Hematopoietic multipotent progenitor cell (in vitro differentiated cells): ENCODE measurements around the gene HPCAL4. TPM values are rescaled to one million over a fixed set of nuclear protein-coding genes. Genes with fewer than 3 reads are reported as not detected.
A peak's percentile ranks its signal among the peaks of the same experiment; 100 is the strongest.

Experiments
- DNase-seq, 3 donors: peaks; one replicate each; pipeline ENCODE4 v3.0.0-alpha.2; 2011 to 2015; ENCODE audit warnings: low read depth in 2 of 3, low spot score in 2 of 3
- total RNA-seq: library from RNA; depleted of rRNA; stranded (reverse); fragments of >200 nt; gene quantifications from one replicate; pipeline ENCODE4 v1.2.3, GENCODE V29; 2012

HPCAL4 gene
- total RNA-seq, 1 donor: 0.27 TPM

DNA sequence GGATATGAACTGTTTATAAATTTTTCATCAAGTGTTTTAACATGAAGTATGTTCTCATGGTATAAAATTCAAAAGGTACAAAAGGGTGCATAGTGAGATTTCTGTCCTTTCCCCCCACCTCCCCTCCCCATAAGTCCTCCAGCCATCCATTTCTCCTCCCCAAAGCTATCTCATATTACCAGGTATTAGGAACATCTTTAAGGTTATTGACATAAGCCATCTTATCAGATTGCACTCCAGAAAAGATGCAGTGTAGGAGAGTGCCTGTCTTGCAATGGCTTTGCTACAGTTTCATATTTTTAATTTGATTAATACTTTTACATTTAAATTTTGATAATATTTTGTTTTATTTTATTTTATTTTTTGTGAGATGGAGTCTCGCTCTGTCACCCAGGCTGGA is 13.5 kb upstream of the HPCAL4 start:
- no peak for DNase-seq

DNA sequence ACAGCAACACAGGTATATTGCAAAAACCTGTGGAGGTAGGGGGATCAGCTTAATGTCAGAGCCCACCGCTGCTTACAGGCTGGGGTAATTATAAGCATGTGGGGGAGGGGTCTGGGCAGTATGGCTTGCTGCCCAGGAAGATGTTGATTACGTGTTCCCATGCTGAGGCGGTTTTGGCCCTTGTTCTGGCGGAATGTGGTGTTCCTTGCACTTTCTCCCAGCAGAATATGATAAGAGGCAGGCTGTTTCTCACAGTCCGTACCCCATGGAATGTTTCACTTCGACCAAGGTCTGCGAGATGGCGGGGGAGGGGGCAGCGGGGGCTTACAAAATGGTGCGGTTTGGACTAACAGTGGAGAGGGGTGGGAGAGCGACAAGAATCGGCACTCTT is 9.8 kb upstream of the HPCAL4 start:
- no peak for DNase-seq

DNA sequence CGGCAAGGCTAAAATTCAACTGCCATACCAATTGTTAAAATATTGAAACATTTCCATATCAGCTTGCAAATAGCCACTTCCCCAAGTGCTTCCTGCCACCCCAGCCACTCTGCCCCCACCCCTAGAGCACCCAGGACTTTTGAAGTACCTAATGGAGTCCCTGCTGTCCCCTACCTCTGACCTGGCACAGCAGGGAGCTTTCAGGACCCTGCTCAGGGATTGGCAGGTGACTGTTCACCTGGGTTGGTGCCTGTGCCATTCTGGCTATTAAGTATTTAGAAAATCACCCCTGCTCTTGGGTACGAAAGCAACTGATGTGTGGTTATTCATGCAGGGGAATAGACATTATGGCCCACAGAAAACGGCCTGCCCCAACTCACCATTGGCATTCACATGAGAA is 9.1 kb upstream of the HPCAL4 start:
- DNase-seq: no peak

DNA sequence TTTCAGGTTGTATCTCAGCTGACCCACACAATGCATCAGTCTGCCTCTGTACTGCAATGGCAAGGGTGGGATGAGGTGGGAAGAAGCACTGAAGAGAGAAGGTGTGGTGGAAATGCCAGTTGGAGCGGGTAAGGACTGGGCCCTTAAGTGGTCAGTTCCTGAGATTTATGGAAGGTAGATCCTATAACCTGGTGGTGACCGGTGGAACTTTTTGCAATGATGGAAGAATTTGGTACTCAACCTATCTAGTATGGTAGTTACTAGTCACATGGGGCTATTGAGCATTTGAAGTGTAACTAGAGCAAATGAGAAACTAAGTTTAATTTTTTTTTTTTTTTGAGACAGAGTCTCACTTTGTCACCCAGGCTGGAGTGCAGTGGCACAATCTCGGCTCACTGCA is 8.2 kb upstream of the HPCAL4 start:
- no peak for DNase-seq

DNA sequence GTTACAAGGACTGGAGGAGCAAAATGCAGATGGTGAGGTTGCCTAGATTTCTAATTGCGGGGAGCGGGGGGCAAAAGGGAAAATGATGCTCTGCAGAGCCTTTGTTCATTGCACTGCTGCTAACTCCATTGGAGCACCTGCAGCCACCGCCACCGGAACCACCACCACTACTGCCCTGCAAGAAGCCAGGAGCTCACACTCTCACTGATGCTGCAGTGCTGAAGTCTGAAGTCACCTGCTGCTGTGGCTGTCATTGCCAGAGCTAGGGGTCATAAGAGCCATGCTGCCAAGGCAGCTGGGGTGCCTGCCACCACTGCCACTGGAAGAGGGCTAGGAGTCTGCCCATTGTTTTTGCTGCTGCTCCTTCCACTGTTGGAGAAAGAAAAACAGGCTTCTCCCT is 7.3 kb upstream of the HPCAL4 start:
- DNase-seq: no peak

DNA sequence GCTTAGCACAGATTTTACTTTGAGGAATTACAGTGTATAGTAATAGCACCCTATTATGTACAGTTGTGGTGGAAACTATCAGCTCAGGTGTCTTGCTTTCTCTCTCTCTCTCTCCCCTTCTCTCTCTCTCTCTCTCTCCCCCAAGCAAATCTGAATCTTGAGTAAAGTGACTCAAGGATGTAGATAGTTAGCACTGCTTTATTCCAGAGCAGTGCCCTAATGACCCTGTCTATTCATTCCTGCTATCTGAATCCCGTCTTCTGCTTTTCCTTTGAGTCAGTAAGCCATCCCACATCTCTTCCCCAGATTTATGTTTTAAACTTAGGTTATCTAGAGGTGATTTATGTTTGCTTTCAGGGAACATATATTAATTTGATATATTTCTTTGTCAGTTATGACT is 5.2 kb upstream of the HPCAL4 start:
- DNase-seq: no peak

DNA sequence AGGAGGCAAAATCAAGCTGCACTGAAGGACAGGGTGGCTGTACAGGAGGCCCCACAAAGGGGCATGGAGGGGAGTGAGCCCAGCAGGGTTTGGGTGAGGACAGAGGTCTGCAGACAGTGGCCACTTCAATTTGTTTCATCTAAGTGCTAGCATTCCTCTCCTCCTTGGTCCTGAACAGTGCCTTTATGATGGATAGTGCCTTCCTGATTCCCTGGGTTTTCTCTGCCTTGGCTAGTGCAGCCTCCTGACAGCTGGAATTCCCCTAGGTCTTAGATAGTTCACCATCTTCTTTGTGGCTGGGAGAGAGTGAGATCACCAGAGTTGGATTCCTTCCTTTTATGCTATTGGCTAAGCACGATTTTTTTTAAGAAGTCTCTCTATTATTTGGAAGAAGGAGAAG is 3.8 kb upstream of the HPCAL4 start:
- DNase-seq: no peak

DNA sequence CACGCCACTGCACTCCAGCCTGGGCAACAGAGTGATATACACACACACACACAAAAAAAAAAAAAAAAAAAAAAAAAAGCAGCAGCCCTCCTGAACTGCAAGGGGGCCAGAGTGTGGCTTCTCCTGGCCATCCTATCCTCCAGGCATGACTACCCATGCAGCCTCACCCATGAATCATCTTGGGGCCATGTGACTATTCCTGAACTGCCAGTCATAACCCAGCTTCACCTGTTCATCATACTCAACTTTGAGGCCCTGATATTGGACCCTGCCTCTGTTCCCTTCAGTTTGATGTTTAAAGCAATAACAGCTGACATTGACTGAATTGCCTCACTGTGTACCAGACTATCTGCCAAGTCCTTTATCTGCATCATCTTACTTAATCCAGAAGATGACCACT is 2.8 kb upstream of the HPCAL4 start:
- DNase-seq: no peak

DNA sequence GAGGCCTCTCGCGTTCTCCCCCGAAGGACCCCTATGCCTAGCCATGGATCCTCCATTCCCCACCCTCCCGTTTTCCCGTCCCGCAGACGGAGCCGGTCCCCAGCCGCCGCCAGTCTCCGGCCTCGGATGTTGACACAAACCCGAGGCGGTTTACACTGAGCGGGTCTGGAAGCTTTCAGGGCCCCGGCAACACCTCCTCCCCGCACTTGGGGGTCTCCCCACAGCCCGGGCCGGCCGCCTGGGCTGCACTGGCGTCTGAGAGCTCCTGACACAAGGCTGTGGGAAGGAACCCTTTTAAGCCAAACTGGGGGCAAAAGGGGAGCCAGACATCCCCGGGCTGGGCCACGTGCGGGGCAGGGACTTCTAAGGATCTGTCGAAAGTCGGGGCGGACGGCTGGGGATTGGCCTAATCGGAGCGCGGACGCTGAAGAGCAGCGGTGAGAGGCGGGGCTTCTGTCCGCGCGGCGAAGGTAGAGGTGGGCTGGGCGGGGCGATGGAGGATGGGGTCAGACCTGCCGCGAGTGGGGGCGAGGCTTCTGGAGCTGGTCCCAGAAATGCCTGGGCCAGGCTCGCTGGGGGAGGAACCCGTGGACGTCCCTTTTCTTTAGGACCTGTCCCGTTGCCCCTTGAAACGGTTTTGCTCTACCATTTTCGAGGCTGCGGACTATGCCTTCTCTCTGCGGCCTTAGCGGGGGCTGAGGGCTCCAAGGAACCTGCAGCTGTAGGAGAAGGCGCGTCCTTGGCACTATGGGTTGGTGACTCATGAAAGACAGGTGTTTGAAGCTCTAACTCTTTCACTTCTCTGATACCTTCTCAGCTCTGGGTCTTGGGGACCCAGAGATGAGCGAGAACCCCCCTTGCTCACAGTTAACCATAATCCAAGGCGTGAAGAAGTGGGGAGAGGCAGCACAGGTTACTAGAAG is 1.2 kb upstream of the HPCAL4 start:
- no peak for DNase-seq

DNA sequence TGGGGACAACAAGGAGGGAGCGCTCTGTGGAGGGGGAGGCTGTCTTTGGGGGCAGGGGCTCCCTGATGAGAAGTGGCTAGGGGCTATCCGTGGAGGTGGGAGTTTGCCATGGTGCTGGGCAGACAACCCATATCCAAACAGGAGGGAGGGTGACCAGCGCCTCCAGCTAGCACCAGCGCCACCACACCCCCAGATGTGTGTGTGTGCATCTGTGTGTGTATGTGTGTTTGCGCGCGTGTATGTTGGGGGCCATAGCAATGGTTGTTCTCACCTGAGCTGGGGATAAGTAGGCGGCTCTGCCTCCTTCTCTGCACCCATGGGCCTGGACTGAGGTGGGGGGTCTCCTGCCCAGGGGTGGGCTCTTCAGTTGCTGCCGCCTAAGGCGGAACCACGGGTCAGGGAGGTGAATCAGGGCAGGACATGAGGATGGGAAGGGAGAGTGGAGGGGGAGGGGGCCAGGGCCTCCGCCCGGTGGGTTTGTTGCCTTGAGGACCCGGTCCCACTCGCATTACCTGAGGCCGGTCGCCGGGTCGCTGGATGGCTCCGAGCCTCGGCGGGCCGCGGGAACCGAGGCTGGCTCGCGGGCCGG is 345 bp downstream of the HPCAL4 start:
- DNase-seq: no peak

DNA sequence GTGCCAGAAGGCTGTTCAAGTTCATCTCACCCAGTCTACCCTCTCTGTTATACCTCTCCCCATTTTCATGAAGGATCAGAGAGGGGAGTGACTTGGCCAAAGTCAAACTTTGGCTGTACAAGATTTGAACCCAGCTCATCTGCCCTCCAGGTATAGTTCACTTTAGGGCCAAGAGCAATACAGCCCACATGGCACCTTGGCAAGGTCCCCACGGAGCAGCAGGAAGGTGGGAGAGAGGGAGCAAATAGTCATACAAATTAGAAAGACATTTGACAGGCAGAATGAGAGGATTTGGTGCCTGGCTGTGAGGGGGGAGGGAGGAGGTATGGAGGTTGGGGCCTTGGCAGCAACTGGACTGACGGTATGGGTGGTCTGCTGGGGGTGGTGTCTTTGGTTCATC is 1.0 kb downstream of the HPCAL4 start:
- no peak for DNase-seq

DNA sequence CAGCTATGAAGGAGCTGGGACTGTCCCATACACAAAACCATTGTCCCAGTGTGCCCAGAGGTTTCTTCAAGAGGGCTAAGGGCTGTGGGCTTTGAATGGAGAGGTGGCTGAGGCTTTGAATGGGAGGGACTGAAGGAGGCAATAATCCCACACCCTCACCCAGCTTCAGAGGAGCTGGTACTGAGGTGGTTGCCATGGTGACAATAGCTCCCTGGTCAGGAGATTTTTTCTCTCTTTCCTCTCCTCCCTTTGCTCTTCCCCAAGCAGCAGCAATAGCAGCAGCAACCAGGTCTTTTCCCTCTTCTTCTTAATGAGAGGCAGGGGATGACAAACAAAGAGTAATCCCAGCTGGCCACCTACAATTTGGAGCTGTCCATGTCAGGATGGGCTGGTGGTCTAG is 1.6 kb downstream of the HPCAL4 start:
- DNase-seq: no peak

DNA sequence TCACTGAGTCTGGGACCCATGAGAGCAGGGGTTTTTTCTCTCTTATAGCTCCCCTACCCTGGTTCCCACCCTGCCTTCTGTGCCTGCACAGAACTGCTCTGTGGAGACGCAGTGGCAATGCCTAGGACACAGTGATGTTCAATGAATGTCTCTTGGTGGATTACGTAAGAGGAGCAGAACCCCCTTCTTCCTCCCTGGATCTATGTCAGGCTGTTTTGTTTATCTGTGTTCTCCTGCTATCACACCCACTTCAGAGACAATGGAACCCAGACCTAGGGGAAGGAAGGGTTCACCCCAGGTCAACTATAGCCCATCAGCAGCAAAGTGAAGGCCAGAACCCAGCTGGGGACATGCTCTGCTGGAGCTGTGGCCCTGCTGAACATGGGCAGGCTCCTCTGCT is 2.0 kb downstream of the HPCAL4 start:
- DNase-seq: no peak

DNA sequence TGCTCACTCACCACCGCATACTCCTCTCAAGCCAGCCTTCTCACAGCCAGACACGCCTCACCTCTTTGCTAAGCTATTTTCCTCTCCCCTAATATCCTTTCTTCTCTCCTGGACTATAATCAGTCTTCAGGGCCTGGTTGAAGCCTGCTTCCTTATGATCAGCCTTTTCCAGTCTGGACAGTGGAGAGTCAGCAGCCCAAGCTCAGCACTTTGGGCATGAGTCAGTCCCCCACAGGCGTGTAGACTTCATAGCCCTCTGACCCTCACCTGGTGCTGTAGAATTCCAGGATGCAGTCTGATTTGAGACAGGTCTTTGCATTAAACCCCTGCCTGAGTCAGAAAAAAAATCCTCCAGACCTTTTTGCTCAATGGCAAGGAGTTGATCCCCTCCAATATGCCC is 2.5 kb downstream of the HPCAL4 start:
- DNase-seq: no peak

DNA sequence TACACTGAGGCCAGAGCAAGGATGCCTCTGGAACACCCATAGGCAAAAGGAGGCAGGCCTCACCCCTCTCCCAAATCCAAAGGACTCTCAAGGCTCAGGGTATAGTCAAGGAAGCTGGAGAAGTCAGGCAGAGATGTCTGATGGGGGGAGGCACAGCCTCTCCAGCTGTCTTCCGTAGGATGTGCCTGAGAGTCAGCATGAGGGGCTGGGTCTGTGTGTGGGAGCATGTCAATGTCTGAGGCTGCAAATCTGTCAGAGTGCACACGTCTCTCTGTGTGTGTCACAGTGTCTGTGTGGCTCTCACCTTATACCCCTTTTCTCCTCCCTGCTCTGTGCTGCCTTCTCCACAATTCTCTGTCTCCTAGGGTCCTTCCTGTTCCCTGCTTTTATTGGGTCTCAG is 4.0 kb downstream of the HPCAL4 start:
- DNase-seq: no peak

DNA sequence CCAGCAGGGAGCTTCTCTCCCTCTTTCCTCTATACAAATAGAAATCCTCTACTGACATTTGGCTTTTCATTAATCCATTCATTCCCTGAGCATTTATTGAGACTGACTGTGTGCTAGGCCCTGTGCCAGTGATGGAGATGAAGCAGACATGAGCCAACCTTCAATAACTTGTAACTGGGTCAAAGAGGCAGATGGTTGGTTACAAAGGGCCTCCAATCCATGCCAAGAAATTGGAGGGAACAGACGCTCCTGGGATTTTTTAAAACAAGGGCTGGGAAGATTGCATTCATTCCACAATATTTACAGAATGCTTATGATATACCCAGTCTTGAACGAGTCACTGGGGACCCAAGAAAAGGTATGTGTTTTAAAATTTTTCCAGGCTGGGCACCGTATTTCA is 6.2 kb downstream of the HPCAL4 start:
- DNase-seq: no peak

DNA sequence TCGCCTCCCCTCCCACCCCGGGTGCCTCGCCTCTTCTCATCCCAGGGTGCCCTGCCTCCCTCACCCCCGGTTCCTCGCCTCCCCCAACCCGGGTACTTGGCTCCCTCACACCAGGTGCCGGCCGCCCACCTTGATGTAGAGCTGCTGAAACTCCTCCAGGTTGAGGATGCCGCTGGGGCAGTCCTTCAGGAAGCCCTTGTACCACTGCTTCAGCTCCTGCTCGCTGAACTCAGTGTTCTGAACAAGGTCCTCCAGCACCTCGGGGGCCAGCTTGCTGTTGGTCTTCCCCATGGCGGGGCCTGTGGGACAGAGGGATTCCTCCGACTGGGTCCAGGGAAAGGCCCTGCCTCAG is 6.9 kb downstream of the HPCAL4 start:
- DNase-seq: no peak

DNA sequence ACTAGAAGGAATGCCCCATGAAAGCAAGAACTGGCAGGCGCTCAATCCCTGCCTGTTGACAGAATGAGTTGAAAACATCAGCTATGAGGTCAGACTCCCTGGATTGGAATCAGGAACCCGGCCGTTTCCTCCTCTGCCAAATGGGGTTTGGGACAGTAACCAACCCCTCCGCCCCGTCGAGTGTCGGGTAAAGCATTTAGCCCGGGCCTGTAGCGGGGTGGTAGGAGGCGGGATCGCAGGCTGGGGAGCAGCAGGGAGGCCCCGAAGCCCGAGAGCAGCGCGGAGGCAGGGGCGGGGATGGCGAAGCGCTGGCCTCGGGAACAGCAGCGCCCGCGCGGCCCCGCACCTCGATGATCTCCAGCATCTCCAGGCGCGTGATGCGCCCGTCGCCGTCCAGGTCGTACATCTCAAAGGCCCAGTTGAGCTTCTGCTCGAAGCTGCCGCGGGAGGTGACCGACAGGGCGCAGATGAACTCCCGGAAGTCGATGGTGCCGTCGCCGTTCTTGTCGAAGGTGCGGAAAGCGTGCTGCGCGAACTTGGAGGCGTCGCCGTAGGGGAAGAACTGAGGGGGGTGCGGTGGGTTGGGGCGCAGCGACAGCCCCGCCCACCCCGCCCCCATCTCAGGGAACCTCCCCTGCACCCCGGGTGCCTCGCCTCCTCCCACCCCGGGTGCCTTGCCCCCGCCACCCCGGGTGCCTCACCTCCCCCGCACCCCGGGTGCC is 7.5 kb downstream of the HPCAL4 start:
- DNase-seq: peak in 2 of 3 donors; percentile 28 to 38

DNA sequence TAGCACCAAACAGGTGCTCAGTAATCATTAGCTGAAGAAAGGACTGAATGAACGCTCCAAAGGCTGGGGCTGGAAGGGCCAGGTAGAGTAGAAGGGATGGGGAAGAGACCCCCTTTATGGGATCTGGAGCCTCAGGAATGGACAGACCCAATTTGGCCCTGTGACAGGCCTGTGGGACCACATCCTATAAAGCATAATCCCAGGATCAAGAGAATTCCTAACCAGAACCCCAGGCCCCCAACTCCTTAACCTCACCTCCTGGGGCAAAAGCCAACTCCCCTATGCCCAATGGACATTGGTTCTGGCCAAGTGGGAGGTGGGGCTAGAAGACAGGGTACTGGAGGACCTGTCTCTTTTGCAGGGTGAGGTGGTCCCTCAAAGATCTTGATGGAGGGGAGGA is 9.2 kb downstream of the HPCAL4 start:
- DNase-seq: no peak

DNA sequence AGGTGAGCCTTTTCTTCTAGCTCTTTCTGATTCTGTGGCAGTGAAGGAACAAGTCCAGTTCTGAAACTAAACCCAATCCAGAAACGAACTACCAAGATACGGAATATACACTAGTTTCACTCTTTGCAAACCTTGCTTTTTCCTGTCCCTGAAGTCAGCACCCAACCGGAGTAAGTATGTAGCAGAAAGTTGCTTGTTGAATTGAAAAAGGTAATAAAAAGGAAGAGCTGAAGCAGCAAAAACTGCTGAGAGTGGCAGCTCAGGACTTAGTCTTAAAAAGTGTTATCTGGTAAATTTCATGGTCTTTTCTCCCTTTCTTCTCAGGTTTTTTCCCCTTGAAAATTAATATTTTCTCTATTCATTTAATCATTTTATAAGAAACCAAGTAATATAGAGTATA is 9.9 kb downstream of the HPCAL4 start:
- DNase-seq: no peak

DNA sequence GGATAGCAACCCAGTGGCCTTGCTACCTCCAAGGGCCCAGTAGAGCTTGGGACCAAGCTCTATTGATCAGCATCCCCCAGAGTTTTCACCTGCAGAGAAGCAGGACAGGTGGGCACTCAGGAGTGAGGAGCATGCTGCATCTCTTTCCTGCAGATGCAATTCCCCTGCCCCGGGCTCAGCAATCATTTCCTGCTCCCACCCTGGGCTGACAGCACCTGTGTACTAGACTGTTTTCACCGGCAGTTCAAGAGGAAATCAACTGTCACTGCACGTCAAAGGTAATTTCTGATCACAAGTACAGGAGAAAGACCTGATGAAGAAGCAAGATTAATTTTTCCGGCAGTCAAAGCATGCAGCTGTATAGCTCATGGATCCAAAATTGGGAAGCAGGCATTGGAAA is 10.5 kb downstream of the HPCAL4 start:
- no peak for DNase-seq

DNA sequence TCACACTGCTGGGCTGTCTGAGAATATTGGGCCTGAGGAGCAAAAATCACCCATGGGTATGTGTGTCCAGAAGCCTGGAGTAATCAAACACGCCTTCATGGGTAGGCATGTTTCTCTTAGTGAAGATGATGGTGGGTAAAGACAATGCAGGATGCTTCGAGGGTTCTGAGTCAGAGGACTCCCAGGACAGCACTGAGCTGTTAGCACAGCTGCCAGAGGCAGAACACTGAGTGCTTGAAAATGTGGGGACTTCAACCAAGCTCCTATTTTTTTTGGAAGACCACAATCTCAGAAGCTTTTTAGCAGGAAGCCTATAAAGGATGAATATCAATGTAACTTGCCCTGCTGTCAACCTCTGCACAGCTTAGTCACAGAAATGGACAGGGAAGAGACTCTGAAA is 11.4 kb downstream of the HPCAL4 start:
- DNase-seq: no peak
